Measurements from ENCODE around the gene VSTM4. TPM values are rescaled to one million over a fixed set of nuclear protein-coding genes. Genes with fewer than 3 reads are reported as not detected.

Gene VSTM4
- polyA plus RNA-seq, 1 of the 3 experiments (the other 2 are of a cell fraction) = 0.39 TPM

DNA sequence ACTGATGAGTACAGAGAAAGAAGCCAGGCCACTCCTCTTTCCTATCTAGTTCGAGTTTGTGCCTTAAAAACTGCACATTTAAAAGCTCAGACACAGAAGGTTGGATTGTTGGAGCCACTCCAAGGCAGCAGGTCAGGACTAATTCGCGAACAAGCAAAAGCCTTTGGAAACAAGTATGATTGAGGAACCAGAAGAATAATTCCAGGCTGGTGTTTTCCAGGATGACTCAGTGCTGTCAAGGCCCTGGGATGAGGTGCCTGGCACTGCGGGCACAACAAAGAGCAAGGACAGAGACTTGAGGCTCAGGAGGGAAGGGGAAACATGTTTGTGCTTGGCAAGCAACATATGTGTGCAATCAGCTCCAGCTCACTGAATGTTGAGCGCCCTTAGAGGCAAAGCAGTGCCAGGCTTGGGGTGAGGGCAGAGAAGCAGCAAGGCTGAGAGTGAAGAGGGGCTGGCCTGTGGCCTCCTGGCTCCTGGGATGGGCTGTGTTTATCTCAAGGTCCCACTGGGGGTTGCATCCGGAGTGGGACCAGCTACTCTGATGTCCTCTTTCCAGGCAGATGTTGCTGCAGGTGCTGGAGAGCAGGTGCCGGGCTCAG, 44.1 kb downstream of the VSTM4 start:
- Histone ChIP-seq H3K4me1 (ENCODE audit: control insufficient read depth in 1 of 2, insufficient read depth in 2 of 2, low read depth in 1 of 2, low read length in 1 of 2) (peaks cover 0 to 20% of the 10 kb centered on the region in 2 experiments; a peak in 2 of 4 replicates), H3K4me2 (no peak overlapping the region), H3K27ac (ENCODE audit: low read depth in 2 of 2, low read length in 1 of 2) (no peak overlapping the region; a peak in 1 of 4 replicates), H3K9ac (no peak overlapping the region), H2AFZ (ENCODE audit: low read depth) (no peak overlapping the region), H3K27me3 (ENCODE audit: insufficient read depth) (no peaks in the 10 kb centered on the region), H4K20me1 (ENCODE audit: insufficient read depth) (no peaks in the 10 kb centered on the region), H3K79me2 (ENCODE audit: insufficient read depth) (no peaks in the 10 kb centered on the region), H3F3A (replicated peaks; ENCODE audit: insufficient read depth) (no peaks in the 10 kb centered on the region), H3K4me3 (ENCODE audit: low read depth in 2 of 2, low read length in 1 of 2) (no peak overlapping the region), H3K36me3 (replicated peaks in 1 of 2; ENCODE audit: control insufficient read depth in 1 of 2, insufficient read depth in 2 of 2, low read length in 1 of 2) (no peaks in the 10 kb centered on the region), H3K9me2 (no peaks in the 10 kb centered on the region), H3K9me3 (no peaks in the 10 kb centered on the region)
- no peak for DNase-seq
- POLR2A ChIA-PET = no interaction called here
- 48% methylated on average over 6 of the region's 7 CpGs for WGBS (ENCODE audit: low lambda C conversion rate)
- CTCF ChIA-PET = interaction anchor here (1.1 to 1.3 kb wide), 3 partner anchors 41 to 336 kb away, joined by 3 to 4 read pairs (median 3); no protein-coding TSS in a partner anchor
- TF ChIP-seq TCF12 (IDR thresholded peaks at IDR 0.05) = no peak
- TF ChIP-seq ELF1 (IDR thresholded peaks at IDR 0.05) = no peak
- TF ChIP-seq RFX5 (IDR thresholded peaks at IDR 0.05; ENCODE audit: low read length) = no peak
- no peak for TF ChIP-seq JUND (IDR thresholded peaks at IDR 0.05)
- no peak for TF ChIP-seq TEAD4 (IDR thresholded peaks at IDR 0.05; ENCODE audit: borderline replicate concordance, insufficient read depth)
- TF ChIP-seq FOXM1 (IDR thresholded peaks at IDR 0.05; ENCODE audit: low read depth) = no peak
- TF ChIP-seq, protein P1, sequence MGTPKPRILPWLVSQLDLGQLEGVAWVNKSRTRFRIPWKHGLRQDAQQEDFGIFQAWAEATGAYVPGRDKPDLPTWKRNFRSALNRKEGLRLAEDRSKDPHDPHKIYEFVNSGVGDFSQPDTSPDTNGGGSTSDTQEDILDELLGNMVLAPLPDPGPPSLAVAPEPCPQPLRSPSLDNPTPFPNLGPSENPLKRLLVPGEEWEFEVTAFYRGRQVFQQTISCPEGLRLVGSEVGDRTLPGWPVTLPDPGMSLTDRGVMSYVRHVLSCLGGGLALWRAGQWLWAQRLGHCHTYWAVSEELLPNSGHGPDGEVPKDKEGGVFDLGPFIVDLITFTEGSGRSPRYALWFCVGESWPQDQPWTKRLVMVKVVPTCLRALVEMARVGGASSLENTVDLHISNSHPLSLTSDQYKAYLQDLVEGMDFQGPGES (IDR thresholded peaks at IDR 0.05; ENCODE audit: low read depth, low read length) = no peak
- TF ChIP-seq, protein P2, sequence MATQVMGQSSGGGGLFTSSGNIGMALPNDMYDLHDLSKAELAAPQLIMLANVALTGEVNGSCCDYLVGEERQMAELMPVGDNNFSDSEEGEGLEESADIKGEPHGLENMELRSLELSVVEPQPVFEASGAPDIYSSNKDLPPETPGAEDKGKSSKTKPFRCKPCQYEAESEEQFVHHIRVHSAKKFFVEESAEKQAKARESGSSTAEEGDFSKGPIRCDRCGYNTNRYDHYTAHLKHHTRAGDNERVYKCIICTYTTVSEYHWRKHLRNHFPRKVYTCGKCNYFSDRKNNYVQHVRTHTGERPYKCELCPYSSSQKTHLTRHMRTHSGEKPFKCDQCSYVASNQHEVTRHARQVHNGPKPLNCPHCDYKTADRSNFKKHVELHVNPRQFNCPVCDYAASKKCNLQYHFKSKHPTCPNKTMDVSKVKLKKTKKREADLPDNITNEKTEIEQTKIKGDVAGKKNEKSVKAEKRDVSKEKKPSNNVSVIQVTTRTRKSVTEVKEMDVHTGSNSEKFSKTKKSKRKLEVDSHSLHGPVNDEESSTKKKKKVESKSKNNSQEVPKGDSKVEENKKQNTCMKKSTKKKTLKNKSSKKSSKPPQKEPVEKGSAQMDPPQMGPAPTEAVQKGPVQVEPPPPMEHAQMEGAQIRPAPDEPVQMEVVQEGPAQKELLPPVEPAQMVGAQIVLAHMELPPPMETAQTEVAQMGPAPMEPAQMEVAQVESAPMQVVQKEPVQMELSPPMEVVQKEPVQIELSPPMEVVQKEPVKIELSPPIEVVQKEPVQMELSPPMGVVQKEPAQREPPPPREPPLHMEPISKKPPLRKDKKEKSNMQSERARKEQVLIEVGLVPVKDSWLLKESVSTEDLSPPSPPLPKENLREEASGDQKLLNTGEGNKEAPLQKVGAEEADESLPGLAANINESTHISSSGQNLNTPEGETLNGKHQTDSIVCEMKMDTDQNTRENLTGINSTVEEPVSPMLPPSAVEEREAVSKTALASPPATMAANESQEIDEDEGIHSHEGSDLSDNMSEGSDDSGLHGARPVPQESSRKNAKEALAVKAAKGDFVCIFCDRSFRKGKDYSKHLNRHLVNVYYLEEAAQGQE (IDR thresholded peaks at IDR 0.05; ENCODE audit: low read depth, low read length) = no peak
- TF ChIP-seq SIN3A (IDR thresholded peaks at IDR 0.05; ENCODE audit: borderline replicate concordance, low read depth, low read length) = no peak
- TF ChIP-seq, protein P3, sequence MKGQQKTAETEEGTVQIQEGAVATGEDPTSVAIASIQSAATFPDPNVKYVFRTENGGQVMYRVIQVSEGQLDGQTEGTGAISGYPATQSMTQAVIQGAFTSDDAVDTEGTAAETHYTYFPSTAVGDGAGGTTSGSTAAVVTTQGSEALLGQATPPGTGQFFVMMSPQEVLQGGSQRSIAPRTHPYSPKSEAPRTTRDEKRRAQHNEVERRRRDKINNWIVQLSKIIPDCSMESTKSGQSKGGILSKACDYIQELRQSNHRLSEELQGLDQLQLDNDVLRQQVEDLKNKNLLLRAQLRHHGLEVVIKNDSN (IDR thresholded peaks at IDR 0.05; ENCODE audit: borderline replicate concordance, low read depth) = no peak
- no peak for TF ChIP-seq TAF1 (IDR thresholded peaks at IDR 0.05; ENCODE audit: borderline replicate concordance, low read depth, low read length)
- no peak for TF ChIP-seq CHD2 (IDR thresholded peaks at IDR 0.05; ENCODE audit: low read length, partially characterized antibody)
- TF ChIP-seq EP300 (IDR thresholded peaks at IDR 0.05; ENCODE audit: borderline replicate concordance in 1 of 2, low read depth in 1 of 2, low read length in 1 of 2) = no peak
- no peak for TF ChIP-seq RXRA (IDR thresholded peaks at IDR 0.05; ENCODE audit: borderline replicate concordance, low read depth)
- TF ChIP-seq RCOR1 (IDR thresholded peaks at IDR 0.05; ENCODE audit: low read length) = no peak
- no peak for TF ChIP-seq MEF2A (IDR thresholded peaks at IDR 0.05; ENCODE audit: borderline replicate concordance, low read depth)
- no peak for TF ChIP-seq FOSL2 (IDR thresholded peaks at IDR 0.05; ENCODE audit: borderline replicate concordance, low read depth)
- no peak for TF ChIP-seq NFIC (IDR thresholded peaks at IDR 0.05; ENCODE audit: borderline replicate concordance)
- no peak for TF ChIP-seq EZH2phosphoT487 (IDR thresholded peaks at IDR 0.05; ENCODE audit: borderline replicate concordance, low read depth)
- TF ChIP-seq MXI1 (IDR thresholded peaks at IDR 0.05; ENCODE audit: low read depth, low read length) = no peak
